Trophoblast cell (in vitro differentiated cells and primary cell): ENCODE data around the gene TH.
"Not testable (repeated sequence)": the region's sequence is repeated elsewhere in the genome, so short reads cannot be mapped to it uniquely, and the experiment has no call there.

Source experiments
- DNase-seq, 2 donors: peaks; one replicate each; pipeline ENCODE4 v3.0.0-alpha.2; 2016
- H2AFZ ChIP-seq: 2 replicates; pipeline ENCODE4 v1.6.1; 2013; ENCODE audit warnings: low read length, moderate library complexity, mild to moderate bottlenecking; ENCODE audit not compliant: insufficient read depth, poor library complexity
- H2AK5ac ChIP-seq: 2 replicates; pipeline ENCODE4 v1.6.1; 2013; ENCODE audit warnings: mild to moderate bottlenecking, low read length
- H2BK120ac ChIP-seq: 2 replicates; pipeline ENCODE4 v1.6.1; 2013; ENCODE audit warnings: low read length, mild to moderate bottlenecking, moderate library complexity; ENCODE audit not compliant: insufficient read depth, poor library complexity
- H2BK12ac ChIP-seq: 2 replicates; pipeline ENCODE4 v1.6.1; 2013; ENCODE audit warnings: mild to moderate bottlenecking, low read length, moderate library complexity
- H2BK5ac ChIP-seq: 2 replicates; pipeline ENCODE4 v1.6.1; 2013; ENCODE audit warnings: low read length, low read depth, moderate library complexity, mild to moderate bottlenecking; ENCODE audit not compliant: poor library complexity
- H3K14ac ChIP-seq: 2 replicates; pipeline ENCODE4 v1.6.1; 2013; ENCODE audit warnings: mild to moderate bottlenecking, low read length
- H3K18ac ChIP-seq: 2 replicates; pipeline ENCODE4 v1.6.1; 2013; ENCODE audit warnings: mild to moderate bottlenecking, low read length
- H3K23ac ChIP-seq: 2 replicates; pipeline ENCODE4 v1.6.1; 2013; ENCODE audit warnings: low read length
- H3K27ac ChIP-seq: 2 replicates; pipeline ENCODE4 v1.5.1; 2013; ENCODE audit warnings: low read depth, mild to moderate bottlenecking, inconsistent platforms, low read length, moderate library complexity
- H3K27me3 ChIP-seq: 2 replicates; pipeline ENCODE4 v1.6.1; 2013; ENCODE audit warnings: inconsistent platforms, mild to moderate bottlenecking, low read length, moderate library complexity; ENCODE audit not compliant: insufficient read depth
- H3K36me3 ChIP-seq, 2 experiments: 1 replicate in 1 of 2; 2 replicates in 1 of 2; pipeline ENCODE4 v1.6.1; 2013; ENCODE audit warnings: low read length in 2 of 2, mild to moderate bottlenecking in 2 of 2, moderate library complexity in 1 of 2; ENCODE audit not compliant: insufficient read depth in 2 of 2, control insufficient read depth in 1 of 2
- H3K4ac ChIP-seq: 2 replicates; pipeline ENCODE4 v1.6.1; 2013; ENCODE audit warnings: low read depth, mild to moderate bottlenecking, low read length, moderate library complexity
- H3K4me1 ChIP-seq, 2 experiments: 1 replicate in 1 of 2; 2 replicates in 1 of 2; pipeline ENCODE4 v1.6.1; 2013; ENCODE audit warnings: low read length in 2 of 2, mild to moderate bottlenecking in 2 of 2, moderate library complexity in 1 of 2; ENCODE audit not compliant: insufficient read depth in 2 of 2, control insufficient read depth in 1 of 2
- H3K4me2 ChIP-seq: 2 replicates; pipeline ENCODE4 v1.6.1; 2013; ENCODE audit warnings: inconsistent platforms, mild to moderate bottlenecking, low read length, moderate library complexity
- H3K4me3 ChIP-seq: 2 replicates; pipeline ENCODE4 v1.5.1; 2013; ENCODE audit warnings: mild to moderate bottlenecking, low read depth, low read length, inconsistent platforms
- H3K79me1 ChIP-seq: one replicate; pipeline ENCODE4 v1.6.1; 2013; ENCODE audit warnings: low read length
- H3K79me2 ChIP-seq: 2 replicates; pipeline ENCODE4 v1.6.1; 2013; ENCODE audit warnings: low read length, mild to moderate bottlenecking; ENCODE audit not compliant: control insufficient read depth, insufficient read depth, poor library complexity
- H3K9ac ChIP-seq: 2 replicates; pipeline ENCODE4 v1.6.1; 2013; ENCODE audit warnings: mild to moderate bottlenecking, low read length
- H3K9me3 ChIP-seq: 2 replicates; pipeline ENCODE4 v1.6.1; 2013; ENCODE audit warnings: low read depth, mild to moderate bottlenecking, control low read depth, inconsistent platforms, low read length; ENCODE audit not compliant: insufficient read depth
- H4K12ac ChIP-seq: 2 replicates; pipeline ENCODE4 v1.6.1; 2013; ENCODE audit warnings: low read depth, mild to moderate bottlenecking, low read length, moderate library complexity
- H4K8ac ChIP-seq: 2 replicates; pipeline ENCODE4 v1.6.1; 2013; ENCODE audit warnings: low read depth, mild to moderate bottlenecking, low read length, moderate library complexity
- H4K91ac ChIP-seq: one replicate; pipeline ENCODE4 v1.6.1; 2013; ENCODE audit warnings: low read depth, mild to moderate bottlenecking, low read length, moderate library complexity
- WGBS: extraction: QIAGEN DNeasy Blood & Tissue Kit; methylation state at CpG from one replicate; pipeline ENCODE4 v1.1.7; 2013; ENCODE audit warnings: missing lambda C conversion rate; ENCODE audit not compliant: insufficient read length, insufficient coverage; ENCODE audit errors: extremely low coverage; 5-methylcytosine and 5-hydroxymethylcytosine counted together

The TH gene

GRCh38 chr11:2128130-2128510, 43.5 kb downstream of the TH start:
- Histone ChIP-seq H4K12ac (no peak overlapping the region), H3K18ac (no peak overlapping the region), H3K4me3 (no peak overlapping the region), H3K9ac (no peak overlapping the region), H3K9me3 (peaks cover 11% of the 10 kb centered on the region), H2BK120ac (no peak overlapping the region), H3K36me3 (peaks cover 26% of the 10 kb centered on the region in 2 experiments), H4K8ac (no peak overlapping the region), H4K91ac (no peak overlapping the region), H2AFZ (no peak overlapping the region), H3K27ac (no peak overlapping the region), H3K4me2 (no peak overlapping the region), H3K27me3 (no peaks in the 10 kb centered on the region), H2BK12ac (no peak overlapping the region), H3K4me1 (no peaks in the 10 kb centered on the region), H3K79me1 (no peaks in the 10 kb centered on the region), H3K4ac (no peak overlapping the region), H2AK5ac (no peak overlapping the region), H3K79me2 (no peaks in the 10 kb centered on the region), H3K23ac (no peak overlapping the region), H3K14ac (no peak overlapping the region), H2BK5ac (no peak overlapping the region)
- no CpG with 5 or more reads among the region's 7 CpGs for WGBS
- no peak for DNase-seq

GRCh38 chr11:2127482-2128129, 44.0 kb downstream of the TH start:
- peaks cover 0 to 1% of the 10 kb centered on the region in 2 experiments for H3K4me1 ChIP-seq
- H3K18ac ChIP-seq: no peak overlapping the region
- no peak overlapping the region for H4K12ac ChIP-seq
- H3K9ac ChIP-seq: no peak overlapping the region
- no peaks in the 10 kb centered on the region for H3K79me1 ChIP-seq
- no peak overlapping the region for H3K4me2 ChIP-seq
- no CpG with 5 or more reads among the region's 8 CpGs for WGBS
- H3K36me3 ChIP-seq: peaks cover 20 to 21% of the 10 kb centered on the region in 2 experiments
- H2BK12ac ChIP-seq: no peak overlapping the region
- H4K91ac ChIP-seq: no peak overlapping the region
- H4K8ac ChIP-seq: no peak overlapping the region
- H3K4me3 ChIP-seq: no peak overlapping the region
- H3K79me2 ChIP-seq: no peaks in the 10 kb centered on the region
- no peak overlapping the region for H3K23ac ChIP-seq
- no peak overlapping the region for H3K4ac ChIP-seq
- H2AFZ ChIP-seq: no peak overlapping the region
- no peak overlapping the region for H2AK5ac ChIP-seq
- peaks cover 11% of the 10 kb centered on the region for H3K9me3 ChIP-seq
- H2BK120ac ChIP-seq: no peak overlapping the region
- H3K27ac ChIP-seq: no peak overlapping the region
- no peaks in the 10 kb centered on the region for H3K27me3 ChIP-seq
- no peak for DNase-seq
- H3K14ac ChIP-seq: no peak overlapping the region
- no peak overlapping the region for H2BK5ac ChIP-seq

DNA sequence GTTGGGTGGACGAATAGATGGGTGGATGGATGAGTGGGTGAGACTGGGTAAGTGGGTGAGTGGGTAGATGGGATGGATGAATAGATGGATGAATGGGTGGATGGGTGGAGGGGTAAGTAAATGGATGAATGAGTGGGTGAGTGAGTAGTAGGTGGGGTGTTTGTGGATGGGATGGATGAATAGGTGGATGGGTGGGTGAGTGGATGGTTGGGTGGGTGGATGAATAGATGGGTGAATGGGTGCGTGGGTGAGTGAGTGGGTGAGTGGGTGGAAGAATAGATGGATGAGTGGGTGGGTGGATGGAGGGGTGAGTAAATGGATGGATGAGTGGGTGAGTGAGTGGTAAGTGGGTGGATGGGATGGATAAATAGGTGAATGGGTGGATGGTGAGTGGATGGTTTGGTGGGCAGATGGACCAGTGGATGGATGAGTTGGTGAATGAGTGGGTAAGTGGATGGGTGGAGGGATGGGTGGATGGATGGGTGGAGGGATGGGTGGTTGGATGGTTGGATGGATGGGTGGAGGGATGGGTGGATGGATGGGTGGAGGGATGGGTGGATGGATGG, 45.0 kb downstream of the TH start:
- H3K4me3 ChIP-seq: no peak overlapping the region
- H2BK120ac ChIP-seq: no peak overlapping the region

GRCh38 chr11:2124736-2125484, 46.7 kb downstream of the TH start:
- WGBS: 100% methylated on average over 1 of the region's 10 CpGs
- H2AK5ac ChIP-seq, H3K4me3 ChIP-seq: not testable (repeated sequence)

More for the DNA sequence above, 45.0 kb downstream of the TH start:
- Histone ChIP-seq H3K27me3 (no peaks in the 10 kb centered on the region), H3K4ac (no peak overlapping the region), H3K36me3 (peaks cover 13 to 17% of the 10 kb centered on the region in 2 experiments), H4K91ac (no peak overlapping the region), H2AFZ (no peak overlapping the region), H3K27ac (no peak overlapping the region), H3K14ac (no peak overlapping the region), H3K4me2 (no peak overlapping the region), H3K4me1 (peaks cover 0 to 3% of the 10 kb centered on the region in 2 experiments), H3K9me3 (peaks cover 7% of the 10 kb centered on the region), H3K79me2 (no peaks in the 10 kb centered on the region), H2BK5ac (no peak overlapping the region), H3K23ac (no peak overlapping the region), H3K18ac (no peak overlapping the region), H3K9ac (no peak overlapping the region), H2BK12ac (no peak overlapping the region), H4K12ac (no peak overlapping the region), H4K8ac (no peak overlapping the region), H2AK5ac (no peak overlapping the region), H3K79me1 (no peaks in the 10 kb centered on the region)
- WGBS: 100% methylated on average over 1 of the region's 2 CpGs
- no peak for DNase-seq

More at GRCh38 chr11:2124736-2125484, 46.7 kb downstream of the TH start:
- H2BK5ac ChIP-seq, H4K8ac ChIP-seq, H3K79me2 ChIP-seq, H3K4me1 ChIP-seq, H3K36me3 ChIP-seq, H4K12ac ChIP-seq, H3K14ac ChIP-seq, H3K23ac ChIP-seq, H3K79me1 ChIP-seq, H3K9ac ChIP-seq, H4K91ac ChIP-seq, H2BK12ac ChIP-seq, H3K4me2 ChIP-seq, H3K4ac ChIP-seq, H2AFZ ChIP-seq, H3K27ac ChIP-seq, H3K9me3 ChIP-seq, DNase-seq, H3K18ac ChIP-seq, H2BK120ac ChIP-seq, H3K27me3 ChIP-seq: not testable (repeated sequence)
